ENCODE measurements around the gene OR4Q2.
"Not testable (repeated sequence)": the region's sequence is repeated elsewhere in the genome, so short reads cannot be mapped to it uniquely, and the experiment has no call there.

OR4Q2 gene

DNA sequence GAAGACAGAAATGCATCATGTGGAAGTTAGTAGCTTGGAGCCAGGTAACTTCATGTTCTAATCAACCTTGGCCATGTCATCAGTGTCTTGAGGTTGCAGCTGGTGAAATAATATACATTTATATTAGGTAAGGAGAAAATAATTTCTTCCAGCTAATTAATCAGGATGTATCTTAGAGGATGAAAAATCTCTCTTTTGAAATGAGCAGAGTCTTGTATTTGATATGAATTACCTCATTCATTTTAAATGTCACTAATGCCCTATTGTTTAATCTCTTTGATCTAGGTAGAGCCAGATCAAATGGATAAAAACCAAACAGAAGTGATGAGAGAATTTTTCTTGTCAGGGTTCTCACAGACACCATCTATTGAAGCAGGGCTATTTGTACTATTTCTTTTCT is at the start of gene OR4Q2:
Gene OR4Q2, plus strand, starts transcription at position 301 of the 400 bp plus-strand sequence.
- DNase-seq = no peak

DNA sequence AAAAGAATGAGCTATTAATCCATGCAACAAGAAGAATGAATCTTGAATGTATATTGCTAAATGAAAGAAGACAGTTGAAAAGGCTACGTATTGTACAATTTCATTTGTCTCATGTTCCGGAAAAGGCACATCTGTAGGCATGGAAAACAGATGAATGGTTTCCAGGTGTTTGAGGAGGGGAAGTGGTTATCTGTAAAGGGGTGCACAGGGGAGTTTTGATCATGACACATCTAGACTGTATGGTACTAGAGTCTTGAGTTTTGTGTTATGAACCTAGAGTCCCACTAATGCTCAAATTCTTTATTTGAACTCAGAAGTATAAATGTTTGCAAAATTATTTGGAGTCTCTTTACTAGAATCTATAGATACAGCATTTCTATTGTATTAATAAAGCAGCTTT is 32.2 kb upstream of the OR4Q2 start:
- not testable (repeated sequence) for DNase-seq

DNA sequence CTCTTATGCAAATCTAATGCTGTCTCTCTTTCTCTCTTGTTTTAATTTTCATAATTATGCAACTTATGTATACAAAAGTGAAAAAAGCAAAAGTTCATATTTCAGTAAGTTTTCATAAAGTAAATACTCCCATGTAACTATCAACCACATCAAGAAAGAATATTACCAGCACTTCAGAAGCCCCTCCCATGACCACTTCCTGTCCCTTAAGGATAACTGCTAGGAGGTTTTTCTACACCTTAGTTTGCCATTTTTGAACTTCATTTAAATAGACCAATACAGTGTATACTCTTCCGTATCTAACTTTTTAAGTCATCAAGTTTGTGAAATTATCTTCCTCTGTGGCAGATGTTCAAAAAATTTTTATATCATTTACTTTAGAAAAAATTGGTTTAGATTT is 27.1 kb upstream of the OR4Q2 start:
- no peak for DNase-seq

DNA sequence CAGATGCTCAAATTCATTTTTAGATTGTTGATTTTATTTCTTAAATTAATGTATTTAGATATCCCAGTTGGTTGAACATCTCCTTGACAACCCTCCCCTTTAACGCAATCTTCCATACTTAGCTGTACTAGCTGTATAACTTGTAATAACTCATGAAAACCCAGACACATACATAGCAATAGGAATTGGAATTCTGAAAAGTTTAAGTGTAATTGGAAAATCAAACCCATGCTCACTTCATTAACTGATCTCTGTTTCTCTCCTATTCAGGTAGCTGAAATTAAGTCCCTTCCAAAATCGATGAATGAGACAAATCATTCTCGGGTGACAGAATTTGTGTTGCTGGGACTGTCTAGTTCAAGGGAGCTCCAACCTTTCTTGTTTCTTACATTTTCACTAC is 26.7 kb upstream of the OR4Q2 start, which contains the start of gene OR4K15:
Gene OR4K15, plus strand, starts transcription at position 301 of the 400 bp plus-strand sequence. Its CDS starts 0 bp downstream, at position 301.
- no peak for DNase-seq

DNA sequence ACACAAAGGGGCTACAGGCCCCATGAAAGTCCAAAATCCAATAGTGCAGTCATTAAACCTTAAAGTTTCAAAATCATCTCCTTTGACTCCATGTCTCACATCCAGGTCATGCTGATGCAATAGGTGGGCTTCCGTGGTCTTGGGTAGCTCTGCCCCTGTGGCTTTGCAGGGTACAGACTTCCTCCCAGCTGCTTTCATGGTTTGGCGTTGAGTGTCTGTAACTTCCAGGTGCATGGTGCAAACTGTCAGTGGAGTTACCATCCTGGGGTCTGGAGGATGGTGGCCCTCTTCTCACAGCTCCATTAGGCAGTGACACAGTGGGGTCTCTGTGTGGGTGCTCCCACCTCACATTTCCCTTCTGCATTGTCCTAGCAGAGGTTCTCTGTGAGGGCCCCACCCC is 8.5 kb upstream of the OR4Q2 start:
- no peak for DNase-seq

DNA sequence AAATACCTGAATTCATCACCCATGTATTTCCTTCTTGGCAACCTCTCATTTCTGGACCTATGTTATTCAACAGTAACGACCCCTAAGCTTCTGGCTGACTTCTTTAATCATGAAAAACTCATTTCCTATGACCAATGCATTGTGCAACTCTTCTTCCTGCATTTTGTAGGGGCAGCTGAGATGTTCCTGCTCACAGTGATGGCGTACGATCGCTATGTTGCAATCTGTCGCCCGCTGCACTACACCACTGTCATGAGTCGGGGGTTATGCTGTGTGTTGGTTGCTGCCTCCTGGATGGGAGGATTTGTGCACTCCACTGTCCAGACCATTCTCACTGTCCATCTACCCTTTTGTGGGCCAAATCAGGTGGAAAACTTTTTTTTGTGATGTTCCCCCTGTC is 356 bp downstream of the OR4Q2 start:
- DNase-seq = no peak

DNA sequence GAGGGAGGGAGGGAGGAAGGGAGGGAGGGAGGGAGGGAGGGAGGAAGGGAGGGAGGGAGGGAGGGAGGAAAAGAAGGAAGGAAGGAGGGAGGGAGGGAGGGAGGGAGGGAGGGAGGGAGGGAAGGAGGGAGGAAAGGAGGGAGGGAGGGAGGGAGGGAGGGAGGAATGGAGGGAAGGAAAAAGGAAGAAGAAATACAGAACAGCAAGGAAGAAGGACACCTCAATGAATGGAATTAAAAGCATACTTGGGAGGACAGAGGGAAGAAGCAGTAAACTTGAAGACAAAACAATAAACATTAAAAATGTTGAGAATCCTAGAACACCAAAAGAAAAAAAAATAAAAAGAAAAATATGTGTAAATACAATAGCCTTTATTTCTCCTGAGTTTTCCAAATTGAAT is 6.2 kb downstream of the OR4Q2 start:
- no peak for DNase-seq

DNA sequence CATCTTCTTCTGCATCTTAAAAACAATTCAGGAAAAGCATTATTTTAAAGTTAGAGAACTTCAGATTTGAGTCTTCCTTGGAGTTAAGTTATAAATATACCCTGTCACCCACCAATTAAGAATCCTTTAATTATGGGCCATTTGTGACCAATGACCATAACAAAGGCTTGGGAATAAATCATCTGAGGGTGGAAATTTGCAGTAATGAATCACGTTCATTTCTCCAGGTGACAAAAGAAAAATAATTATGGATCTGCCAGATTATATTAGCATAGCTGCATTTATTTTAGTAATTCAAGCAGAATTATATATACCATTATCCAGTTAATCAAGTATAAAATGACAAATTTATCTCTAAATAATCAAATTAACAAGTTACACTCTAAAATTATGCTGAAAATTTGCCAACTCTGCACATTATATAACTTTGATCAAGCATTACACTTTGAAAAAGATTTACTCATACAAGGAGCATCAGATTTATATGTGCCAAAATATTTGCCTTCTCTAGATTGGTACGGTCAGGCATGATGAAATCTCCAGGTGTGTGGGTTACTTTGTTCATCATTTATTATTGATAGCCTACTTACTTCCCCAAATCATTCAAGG is 17.4 kb downstream of the OR4Q2 start, which contains the start of gene OR4K14:
Gene OR4K14, minus strand, starts transcription at position 51 of the 609 bp plus-strand sequence. CDS start 4,114 bp downstream, outside the sequence.
- no peak for DNase-seq

DNA sequence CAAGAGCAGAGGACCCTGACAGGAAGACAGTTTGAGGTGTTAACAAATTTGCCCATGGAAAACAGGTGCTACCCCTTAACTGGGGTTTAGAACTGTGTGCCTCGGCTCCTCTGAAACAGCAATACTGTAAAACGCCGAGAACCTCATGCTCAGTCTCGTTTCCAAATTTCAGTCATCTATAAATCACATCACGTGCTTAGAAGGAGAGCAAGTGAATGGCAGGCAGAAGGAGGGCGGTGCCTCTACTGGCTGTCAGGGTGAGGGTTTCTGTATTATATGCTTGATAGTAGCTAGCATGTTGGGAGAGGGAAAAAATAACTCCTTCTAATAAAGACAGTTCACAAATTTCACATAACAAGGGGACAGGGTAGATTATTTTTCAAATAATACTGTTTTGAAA is 29.1 kb downstream of the OR4Q2 start:
- DNase-seq = no peak

DNA sequence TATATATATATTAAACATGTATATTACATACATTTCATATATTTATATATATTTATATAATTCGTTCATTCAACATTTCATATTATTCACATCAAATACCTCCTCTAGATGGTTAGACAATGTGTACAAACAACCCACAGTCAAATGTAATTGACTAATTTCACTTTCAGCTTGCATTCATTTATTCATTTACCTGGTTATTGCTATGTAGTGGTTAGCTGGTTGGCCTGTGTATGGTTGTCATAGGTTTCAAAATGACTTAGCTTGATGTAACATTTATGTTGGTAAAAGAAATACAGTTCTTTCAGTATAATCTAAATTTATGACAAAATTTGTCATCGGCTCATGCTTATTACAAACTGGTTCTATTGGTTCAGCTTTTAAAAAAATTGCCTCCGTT is 33.5 kb downstream of the OR4Q2 start:
- no peak for DNase-seq

DNA sequence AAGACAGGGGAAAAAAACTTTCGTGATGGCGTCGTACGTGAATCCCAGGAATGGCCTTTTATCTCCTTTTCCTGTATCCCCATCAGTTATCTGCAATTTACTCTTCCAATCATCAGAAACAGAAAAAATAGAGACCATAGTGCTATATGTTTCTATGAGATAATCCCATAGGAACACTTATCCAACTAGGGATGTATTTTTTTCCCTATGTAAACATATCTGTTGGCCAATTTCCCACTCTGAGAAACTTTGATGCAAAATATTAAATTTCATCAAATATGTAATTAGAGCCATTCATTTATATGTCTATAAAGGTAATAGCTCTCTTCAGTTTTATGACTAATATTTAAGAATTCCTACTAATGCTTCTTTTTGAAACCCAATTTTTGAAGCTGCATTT is 34.0 kb downstream of the OR4Q2 start, which contains the start of gene OR4K13:
Gene OR4K13, minus strand, starts transcription at position 101 of the 400 bp plus-strand sequence. CDS start 1,280 bp downstream, outside the sequence.
- DNase-seq = no peak

DNA sequence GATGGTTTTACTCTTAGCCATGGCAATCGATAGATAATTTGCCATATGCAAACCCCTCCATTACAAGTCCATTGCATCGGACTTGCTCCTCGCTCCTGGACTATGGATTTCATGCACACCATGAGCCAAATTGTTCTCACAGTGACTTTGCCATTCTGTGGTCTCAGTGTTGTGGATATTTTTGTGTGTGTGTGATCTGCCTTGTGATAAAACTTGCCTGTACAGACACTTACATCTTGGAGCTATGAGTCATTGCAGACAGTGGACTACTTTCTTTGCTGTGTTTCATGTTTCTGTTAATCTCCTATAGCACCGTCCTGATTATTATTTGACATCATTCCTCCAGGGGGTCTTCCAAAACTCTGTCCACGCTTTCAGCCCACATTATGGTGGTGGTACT is 42.3 kb downstream of the OR4Q2 start:
- no peak for DNase-seq

DNA sequence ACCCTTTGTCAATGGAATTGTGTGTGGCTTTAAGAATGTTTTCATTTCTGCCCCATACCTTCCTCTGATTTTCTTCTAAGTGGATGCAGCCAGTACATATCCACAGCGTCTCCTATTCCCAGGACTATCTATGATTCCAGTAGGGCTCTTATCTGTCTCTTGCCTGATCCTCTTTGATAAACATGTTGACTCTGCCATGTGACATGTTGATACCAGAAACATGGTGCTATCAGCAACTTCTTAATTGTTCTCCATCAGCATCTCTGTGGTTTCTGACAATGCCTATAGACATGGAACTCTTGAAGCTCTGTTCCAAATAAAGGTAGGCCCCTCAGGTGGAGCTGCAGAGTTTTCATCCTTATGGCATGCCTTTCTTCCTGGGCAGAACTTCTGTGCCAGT is 46.2 kb downstream of the OR4Q2 start:
- no peak for DNase-seq

Data from activated gamma-delta T cell treated with Interleukin-2 at 50 U/mL for 16 hours (primary cell).